ENCODE measurements around the gene RIT2.

RIT2 gene

DNA sequence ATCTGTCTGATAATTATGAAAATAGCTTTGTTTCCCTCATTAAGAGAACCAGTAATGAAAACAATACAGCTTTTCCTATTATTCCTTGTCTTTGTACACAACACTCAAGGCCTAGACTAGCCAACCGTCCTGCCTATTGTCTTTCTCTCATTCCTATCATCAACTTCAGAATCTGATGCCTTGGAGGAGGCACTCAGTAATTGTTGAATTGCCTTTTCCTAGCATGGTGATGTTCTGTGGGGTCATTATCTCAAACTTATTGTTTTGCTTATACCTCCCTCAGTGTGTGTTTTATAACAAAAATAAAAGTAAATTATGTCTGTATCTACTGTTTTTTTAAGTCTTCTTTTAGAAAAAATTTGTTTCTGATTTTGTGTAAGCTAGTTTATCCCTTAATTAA is 208.7 kb downstream of the RIT2 start:
- H3K4me3 ChIP-seq (ENCODE audit: low read depth, low read length), result no peak overlapping the region
- no peaks in the 10 kb centered on the region for H3K27me3 ChIP-seq (ENCODE audit: control insufficient read depth, insufficient read depth, low read length)
- no peaks in the 10 kb centered on the region for H3K4me1 ChIP-seq
- no peak overlapping the region for H3K27ac ChIP-seq
- no peak overlapping the region for H2AFZ ChIP-seq
- H3K36me3 ChIP-seq (ENCODE audit: control insufficient read depth, insufficient read depth, low read length), result no peaks in the 10 kb centered on the region
- H3K9ac ChIP-seq, result no peak overlapping the region
- no peak overlapping the region for H3K4me2 ChIP-seq (ENCODE audit: low read length)
- H3K79me2 ChIP-seq, result no peaks in the 10 kb centered on the region
- no peak for TF ChIP-seq CTCF (IDR thresholded peaks at IDR 0.05)
- no peaks in the 10 kb centered on the region for H3K9me3 ChIP-seq (ENCODE audit: control insufficient read depth, low read length)

GRCh38 chr18:42901161-42901560 is 214.3 kb downstream of the RIT2 start:
- H3K9me3 ChIP-seq (ENCODE audit: control insufficient read depth, low read length), result no peaks in the 10 kb centered on the region
- H2AFZ ChIP-seq, result no peak overlapping the region
- no peak overlapping the region for H3K4me2 ChIP-seq (ENCODE audit: low read length)
- no peak overlapping the region for H3K4me3 ChIP-seq (ENCODE audit: low read depth, low read length)
- H3K4me1 ChIP-seq, result no peaks in the 10 kb centered on the region
- H3K79me2 ChIP-seq, result no peaks in the 10 kb centered on the region
- H3K27me3 ChIP-seq (ENCODE audit: control insufficient read depth, insufficient read depth, low read length), result no peaks in the 10 kb centered on the region
- no peak for TF ChIP-seq CTCF (IDR thresholded peaks at IDR 0.05)
- H3K36me3 ChIP-seq (ENCODE audit: control insufficient read depth, insufficient read depth, low read length), result no peaks in the 10 kb centered on the region
- H3K9ac ChIP-seq, result no peak overlapping the region
- H3K27ac ChIP-seq, result no peak overlapping the region

- H3K9me3 ChIP-seq (ENCODE audit: control insufficient read depth, low read length), result no peaks in the 10 kb centered on the region
- H3K4me3 ChIP-seq (ENCODE audit: low read depth, low read length), result no peak overlapping the region
- H3K4me1 ChIP-seq, result no peaks in the 10 kb centered on the region
- TF ChIP-seq CTCF (IDR thresholded peaks at IDR 0.05), result no peak
- no peak overlapping the region for H3K4me2 ChIP-seq (ENCODE audit: low read length)
- H3K9ac ChIP-seq, result no peak overlapping the region
- H3K79me2 ChIP-seq, result no peaks in the 10 kb centered on the region
- no peaks in the 10 kb centered on the region for H3K36me3 ChIP-seq (ENCODE audit: control insufficient read depth, insufficient read depth, low read length)
- H2AFZ ChIP-seq, result no peak overlapping the region
- no peak overlapping the region for H3K27ac ChIP-seq
- no peaks in the 10 kb centered on the region for H3K27me3 ChIP-seq (ENCODE audit: control insufficient read depth, insufficient read depth, low read length)
These were observed 221.5 kb downstream of the RIT2 start for GRCh38 chr18:42893977-42894376.

DNA sequence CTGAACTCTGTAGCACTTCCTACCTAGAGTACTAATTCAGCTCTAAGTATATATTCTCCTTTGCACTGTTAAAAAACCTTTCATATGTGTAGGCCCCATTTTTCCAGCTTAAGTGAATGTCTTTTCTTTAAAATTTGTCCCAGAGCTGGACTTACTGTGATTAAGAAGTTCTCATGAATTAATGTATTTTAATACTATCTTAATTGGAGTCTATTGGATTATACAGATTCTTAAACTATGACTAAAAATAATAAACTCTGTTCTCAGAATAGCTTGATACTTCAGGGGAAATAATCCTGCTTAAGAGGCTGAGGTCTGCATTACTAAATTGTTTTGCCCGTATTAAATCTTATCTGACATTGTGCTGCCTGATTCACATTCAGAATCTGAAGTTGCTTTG is 223.3 kb downstream of the RIT2 start:
- no peaks in the 10 kb centered on the region for H3K36me3 ChIP-seq (ENCODE audit: control insufficient read depth, insufficient read depth, low read length)
- H3K9ac ChIP-seq, result no peak overlapping the region
- no peak for TF ChIP-seq CTCF (IDR thresholded peaks at IDR 0.05)
- no peaks in the 10 kb centered on the region for H3K9me3 ChIP-seq (ENCODE audit: control insufficient read depth, low read length)
- H3K4me1 ChIP-seq, result no peaks in the 10 kb centered on the region
- no peak overlapping the region for H2AFZ ChIP-seq
- H3K27ac ChIP-seq, result no peak overlapping the region
- no peak overlapping the region for H3K4me3 ChIP-seq (ENCODE audit: low read depth, low read length)
- H3K79me2 ChIP-seq, result no peaks in the 10 kb centered on the region
- no peak overlapping the region for H3K4me2 ChIP-seq (ENCODE audit: low read length)
- no peaks in the 10 kb centered on the region for H3K27me3 ChIP-seq (ENCODE audit: control insufficient read depth, insufficient read depth, low read length)

DNA sequence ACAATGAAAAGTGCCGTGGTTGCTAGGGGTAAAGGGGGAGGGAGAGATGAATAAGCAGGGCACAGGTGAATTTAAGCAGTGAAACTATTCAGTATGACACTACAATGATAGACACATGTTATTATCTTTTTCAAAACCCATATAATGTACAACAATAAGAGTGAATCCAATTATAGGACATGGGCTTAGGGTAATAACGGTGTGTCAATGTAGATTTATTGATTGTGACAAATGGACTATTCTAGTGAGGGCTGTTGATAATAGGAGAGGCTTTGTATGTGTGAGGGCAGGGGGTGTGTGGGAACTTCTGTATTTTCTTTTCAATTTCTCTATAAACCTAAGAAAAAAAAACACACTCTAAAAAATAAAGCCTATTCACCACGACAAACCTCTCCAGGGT is 223.8 kb downstream of the RIT2 start:
- Histone ChIP-seq H3K27me3 (ENCODE audit: control insufficient read depth, insufficient read depth, low read length) (no peaks in the 10 kb centered on the region), H3K4me2 (ENCODE audit: low read length) (no peak overlapping the region), H3K4me1 (no peaks in the 10 kb centered on the region), H2AFZ (no peak overlapping the region), H3K27ac (no peak overlapping the region), H3K9me3 (ENCODE audit: control insufficient read depth, low read length) (no peaks in the 10 kb centered on the region), H3K36me3 (ENCODE audit: control insufficient read depth, insufficient read depth, low read length) (no peaks in the 10 kb centered on the region), H3K9ac (no peak overlapping the region), H3K4me3 (ENCODE audit: low read depth, low read length) (no peak overlapping the region), H3K79me2 (no peaks in the 10 kb centered on the region)
- TF ChIP-seq CTCF (IDR thresholded peaks at IDR 0.05), result no peak
